HG02678 (cell line): Measurements from ENCODE around the gene OSR1.
"Not testable (repeated sequence)": the region's sequence is repeated elsewhere in the genome, so short reads cannot be mapped to it uniquely, and the experiment has no call there.

Experiments
- ATAC-seq: cut with Tn5 transposase; IDR thresholded peaks from one replicate; pipeline ENCODE4 v1.9.1; 2021; ENCODE audit warnings: mild to moderate bottlenecking, moderate library complexity; ENCODE audit not compliant: unreplicated experiment

OSR1 gene

GRCh38 chr2:19337202-19337601 lies 21.2 kb downstream of the OSR1 start:
- no peak for ATAC-seq

GRCh38 chr2:19336781-19337180 lies 21.6 kb downstream of the OSR1 start:
- no peak for ATAC-seq

- no peak for ATAC-seq
These were observed 25.9 kb downstream of the OSR1 start for GRCh38 chr2:19332503-19332902.

- no peak for ATAC-seq
These were observed 27.0 kb downstream of the OSR1 start for GRCh38 chr2:19331450-19331849.

GRCh38 chr2:19330436-19330835 lies 28.0 kb downstream of the OSR1 start:
- ATAC-seq = no peak

- ATAC-seq = no peak
These were observed 29.0 kb downstream of the OSR1 start for GRCh38 chr2:19329445-19329844.

GRCh38 chr2:19327496-19327895 lies 30.9 kb downstream of the OSR1 start:
- no peak for ATAC-seq

- no peak for ATAC-seq
These were observed 36.5 kb downstream of the OSR1 start for GRCh38 chr2:19321946-19322345.

GRCh38 chr2:19320813-19321212 lies 37.6 kb downstream of the OSR1 start:
- ATAC-seq = no peak

GRCh38 chr2:19319698-19320097 lies 38.7 kb downstream of the OSR1 start:
- ATAC-seq = no peak

- no peak for ATAC-seq
These were observed 39.4 kb downstream of the OSR1 start for GRCh38 chr2:19319064-19319463.

- no peak for ATAC-seq
These were observed 44.9 kb downstream of the OSR1 start for GRCh38 chr2:19313553-19313952.

GRCh38 chr2:19312949-19313348 lies 45.5 kb downstream of the OSR1 start:
- peak; percentile 66 for ATAC-seq

GRCh38 chr2:19306065-19306464 lies 52.4 kb downstream of the OSR1 start:
- not testable (repeated sequence) for ATAC-seq

- not testable (repeated sequence) for ATAC-seq
These were observed 52.9 kb downstream of the OSR1 start for GRCh38 chr2:19305400-19306055.

- no peak for ATAC-seq
These were observed 56.7 kb downstream of the OSR1 start for GRCh38 chr2:19301706-19302105.
